ENCODE measurements around the gene PMEPA1.

Gene PMEPA1

DNA sequence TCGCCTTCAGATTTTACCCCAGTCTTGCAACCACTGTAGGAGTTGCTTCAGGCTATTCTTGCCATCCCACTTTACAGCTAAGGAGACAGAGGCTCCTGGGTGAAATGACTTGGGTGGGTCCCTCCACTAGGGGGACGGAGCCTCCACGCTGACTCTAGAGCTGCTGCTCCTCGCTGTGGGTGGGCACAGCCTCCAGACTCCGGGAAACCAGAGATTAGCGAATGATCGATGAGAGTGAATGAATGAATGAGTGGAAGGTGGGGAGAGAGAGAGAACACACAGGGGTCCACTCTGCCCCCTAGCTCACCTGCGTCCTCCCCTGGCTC is 100.0 kb downstream of the PMEPA1 start:
- no peak overlapping the region for H3K27ac ChIP-seq
- no peak for DNase-seq (ENCODE audit: low spot score)
- TF ChIP-seq, protein P1, sequence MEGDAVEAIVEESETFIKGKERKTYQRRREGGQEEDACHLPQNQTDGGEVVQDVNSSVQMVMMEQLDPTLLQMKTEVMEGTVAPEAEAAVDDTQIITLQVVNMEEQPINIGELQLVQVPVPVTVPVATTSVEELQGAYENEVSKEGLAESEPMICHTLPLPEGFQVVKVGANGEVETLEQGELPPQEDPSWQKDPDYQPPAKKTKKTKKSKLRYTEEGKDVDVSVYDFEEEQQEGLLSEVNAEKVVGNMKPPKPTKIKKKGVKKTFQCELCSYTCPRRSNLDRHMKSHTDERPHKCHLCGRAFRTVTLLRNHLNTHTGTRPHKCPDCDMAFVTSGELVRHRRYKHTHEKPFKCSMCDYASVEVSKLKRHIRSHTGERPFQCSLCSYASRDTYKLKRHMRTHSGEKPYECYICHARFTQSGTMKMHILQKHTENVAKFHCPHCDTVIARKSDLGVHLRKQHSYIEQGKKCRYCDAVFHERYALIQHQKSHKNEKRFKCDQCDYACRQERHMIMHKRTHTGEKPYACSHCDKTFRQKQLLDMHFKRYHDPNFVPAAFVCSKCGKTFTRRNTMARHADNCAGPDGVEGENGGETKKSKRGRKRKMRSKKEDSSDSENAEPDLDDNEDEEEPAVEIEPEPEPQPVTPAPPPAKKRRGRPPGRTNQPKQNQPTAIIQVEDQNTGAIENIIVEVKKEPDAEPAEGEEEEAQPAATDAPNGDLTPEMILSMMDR (IDR thresholded peaks at IDR 0.05), result no peak
- H3K4me3 ChIP-seq, result no peak overlapping the region

DNA sequence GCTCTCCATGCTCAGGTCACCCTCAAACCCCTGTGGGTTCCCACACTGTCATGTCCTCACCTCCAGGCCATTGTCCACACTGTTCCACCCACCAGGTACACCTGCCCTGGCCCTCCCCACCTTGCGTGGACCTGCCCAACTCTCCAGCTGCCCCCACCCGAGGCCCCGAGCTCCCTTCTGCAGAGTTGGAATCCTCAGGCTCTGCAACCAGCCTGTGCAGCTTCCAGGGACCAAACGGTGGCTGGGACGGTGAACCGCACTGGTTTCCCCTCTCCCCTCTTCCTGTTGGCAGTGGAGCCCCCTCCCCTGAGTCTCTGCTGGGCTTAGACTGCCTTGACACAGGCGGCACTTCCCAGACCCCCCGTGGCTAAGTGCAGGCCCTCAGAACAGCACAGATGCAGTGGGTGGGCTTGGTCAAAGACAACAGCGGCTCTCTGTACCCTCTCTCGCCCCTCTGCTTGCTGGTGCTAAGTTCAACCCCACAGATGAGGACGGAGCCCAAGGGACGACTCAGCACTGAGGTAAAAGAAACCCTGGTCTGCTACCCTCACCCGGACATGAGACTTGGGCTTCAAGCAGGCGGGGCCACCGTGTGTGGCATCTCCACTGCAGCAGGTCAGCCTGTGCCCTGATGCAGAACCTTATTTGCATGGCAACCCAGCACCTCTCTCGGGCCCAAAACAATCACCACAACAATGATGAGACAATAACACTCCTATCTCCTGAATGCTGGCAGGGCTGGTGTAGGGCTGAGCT is 100.6 kb downstream of the PMEPA1 start:
- TF ChIP-seq, protein P1 (IDR thresholded peaks at IDR 0.05), result no peak
- no peak for DNase-seq (ENCODE audit: low spot score)

DNA sequence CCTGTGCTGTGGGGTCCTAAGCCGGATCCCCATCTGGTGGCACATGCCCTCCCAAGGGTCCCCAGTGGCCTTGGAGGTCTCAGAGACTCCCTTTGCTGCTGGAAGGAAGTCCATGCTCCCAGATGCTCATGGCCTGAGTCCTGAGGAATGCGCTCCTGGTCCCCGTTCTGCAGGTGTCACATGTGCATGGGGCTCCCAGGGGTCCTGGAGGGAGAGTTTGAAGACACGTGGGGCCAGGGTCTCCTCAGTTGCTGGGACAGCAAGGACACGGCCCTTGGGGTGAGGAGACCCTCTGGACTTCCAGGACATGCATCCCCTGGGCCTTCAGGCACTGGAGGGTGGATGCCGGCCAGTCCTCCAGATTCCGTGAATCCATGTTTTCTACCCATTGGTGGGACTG is 101.3 kb downstream of the PMEPA1 start:
- DNase-seq (ENCODE audit: low spot score), result no peak
- TF ChIP-seq, protein P1 (IDR thresholded peaks at IDR 0.05), result no peak
- H3K4me3 ChIP-seq, result no peak overlapping the region
- H3K27ac ChIP-seq, result no peak overlapping the region

More for the DNA sequence above, 100.6 kb downstream of the PMEPA1 start:
- Histone ChIP-seq H3K4me3 (no peak overlapping the region), H3K27ac (no peak overlapping the region)

DNA sequence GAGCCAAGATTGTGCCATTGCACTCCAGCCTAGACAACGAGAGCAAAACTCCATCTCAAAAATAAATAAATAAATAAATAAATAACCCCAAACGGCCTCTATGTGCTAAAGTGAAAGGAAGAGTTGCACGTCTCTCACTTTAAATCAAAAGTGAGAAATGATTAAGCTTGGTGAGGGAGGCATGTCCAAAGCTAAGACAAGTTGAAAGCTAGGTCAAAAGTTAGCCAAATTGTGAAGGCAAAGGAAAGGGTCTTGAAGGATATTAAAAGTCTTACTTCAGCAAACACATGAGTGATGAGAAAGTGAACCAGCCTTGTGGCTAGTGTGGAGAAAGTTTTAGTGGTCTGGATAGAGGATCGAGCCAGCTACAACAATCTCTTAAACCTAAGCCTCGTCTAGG is 103.9 kb downstream of the PMEPA1 start:
- Histone ChIP-seq H3K4me3 (no peak overlapping the region), H3K27ac (no peak overlapping the region)
- TF ChIP-seq, protein P1 (IDR thresholded peaks at IDR 0.05), result no peak
- no peak for DNase-seq (ENCODE audit: low spot score)

DNA sequence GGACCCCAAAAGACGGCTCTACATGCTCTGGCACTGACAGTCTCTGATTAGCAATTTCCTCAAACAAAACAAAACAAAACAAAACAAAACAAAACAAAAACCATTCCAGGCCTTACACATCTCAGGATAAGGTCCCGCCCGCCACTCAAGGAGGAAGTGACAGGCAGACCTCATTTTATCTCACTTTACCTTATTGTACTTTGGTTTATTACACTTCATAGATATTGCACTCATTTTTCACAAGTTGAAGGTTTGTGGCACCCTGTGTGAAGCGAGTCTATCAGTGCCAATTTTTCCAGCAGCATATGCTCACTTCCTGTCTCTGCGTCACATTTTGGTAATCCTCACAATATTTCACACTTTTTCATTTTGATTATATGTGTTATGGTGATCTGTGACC is 104.8 kb downstream of the PMEPA1 start:
- no peak for DNase-seq (ENCODE audit: low spot score)
- TF ChIP-seq, protein P1 (IDR thresholded peaks at IDR 0.05), result no peak
- no peak overlapping the region for H3K27ac ChIP-seq
- H3K4me3 ChIP-seq, result no peak overlapping the region

DNA sequence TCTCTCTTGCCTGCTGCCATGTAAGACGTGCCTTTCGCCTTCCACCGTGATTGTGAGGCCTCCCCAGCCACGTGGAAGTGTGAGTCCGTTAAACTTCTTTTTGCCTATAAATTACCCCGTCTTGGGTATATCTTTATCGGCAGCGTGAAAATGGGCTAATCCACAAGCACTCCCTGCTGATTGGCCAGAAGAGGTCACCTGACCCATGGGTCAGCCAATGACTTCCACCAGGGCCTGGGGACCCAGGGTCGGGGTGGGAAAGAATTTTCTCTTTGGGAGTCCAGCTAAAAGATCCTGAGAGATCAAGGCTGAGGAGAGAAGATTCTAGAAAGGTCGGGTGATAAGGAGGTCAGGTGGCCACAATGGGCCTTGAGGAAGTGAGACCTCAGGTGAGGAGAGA is 106.7 kb downstream of the PMEPA1 start:
- H3K27ac ChIP-seq, result no peak overlapping the region
- no peak for DNase-seq (ENCODE audit: low spot score)
- TF ChIP-seq, protein P1 (IDR thresholded peaks at IDR 0.05), result no peak
- no peak overlapping the region for H3K4me3 ChIP-seq

DNA sequence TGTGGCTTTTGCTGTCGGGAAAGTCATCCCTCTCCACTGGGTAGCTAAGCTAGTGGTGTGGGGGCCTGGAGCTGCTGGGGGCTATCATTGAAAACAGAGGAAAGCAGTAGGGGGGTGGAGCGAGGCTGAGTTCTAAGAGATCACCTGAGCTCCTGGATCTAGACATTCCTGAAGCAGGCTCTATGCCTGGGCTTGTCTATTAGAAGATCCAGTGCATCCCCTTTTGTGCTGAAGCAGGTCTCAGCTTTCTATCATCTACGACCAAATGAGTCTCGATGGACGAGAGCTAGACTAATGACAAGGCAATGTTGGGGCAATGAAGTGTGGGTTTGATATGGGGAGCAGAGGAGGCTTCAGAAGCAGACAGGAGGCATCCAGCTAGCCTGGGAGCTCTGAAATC is 108.1 kb downstream of the PMEPA1 start:
- H3K4me3 ChIP-seq, result no peak overlapping the region
- no peak overlapping the region for H3K27ac ChIP-seq
- DNase-seq (ENCODE audit: low spot score), result no peak
- TF ChIP-seq, protein P1 (IDR thresholded peaks at IDR 0.05), result no peak

All from coronary artery (tissue), 2 donors.